Naive thymus-derived CD4-positive, alpha-beta T cell (primary cell): ENCODE results near the gene TMEM50B. TPM values are rescaled to one million over a fixed set of nuclear protein-coding genes. Genes with fewer than 3 reads are reported as not detected.
A peak's percentile ranks its signal among the peaks of the same experiment; 100 is the strongest.

Experiments used
- ATAC-seq: fragments of 150-1000 bp; cut with Tn5 transposase; 2 replicates; pipeline ENCODE4 v1.10.0; 2021; ENCODE audit warnings: mild to moderate bottlenecking, moderate library complexity
- CTCF ChIA-PET: fragments of 350-600 bp; sonication (Branson Sonifier 250); formaldehyde crosslinking; loops from one replicate; lab custom pipeline; 2021; ENCODE audit warnings: antibody characterized with exemption; lab: Charles Lee
- POLR2A ChIA-PET: fragments of 350-600 bp; sonication (Branson Sonifier 250); formaldehyde crosslinking; loops from one replicate; lab custom pipeline; 2021; ENCODE audit warnings: antibody characterized with exemption, inconsistent platforms; lab: Charles Lee
- DNase-seq, 9 donors: peaks; one replicate each; pipeline versions ENCODE4 v3.0.0 to v3.0.0-alpha.2; 2020 to 2022; ENCODE audit warnings: mixed read lengths in 1 of 9
- H3K27ac ChIP-seq: one replicate; pipeline ENCODE4 v1.7.0; 2013; ENCODE audit warnings: mild to moderate bottlenecking, low read depth, low read length, moderate library complexity
- H3K27me3 ChIP-seq, 2 donors: one replicate each; pipeline ENCODE4 v1.7.0; 2013; ENCODE audit warnings: low read length in 2 of 2, mild to moderate bottlenecking in 2 of 2, moderate library complexity in 2 of 2; ENCODE audit not compliant: control insufficient read depth in 2 of 2, insufficient read depth in 2 of 2
- H3K36me3 ChIP-seq, 3 experiments: 1 replicate in 2 of 3; 2 replicates in 1 of 3; pipeline ENCODE4 v1.7.0; 2013; ENCODE audit warnings: low read length in 3 of 3, mild to moderate bottlenecking in 3 of 3, moderate library complexity in 1 of 3; ENCODE audit not compliant: insufficient read depth in 3 of 3, control insufficient read depth in 2 of 3
- H3K4me1 ChIP-seq, 2 donors: one replicate each; pipeline ENCODE4 v1.7.0; 2013; ENCODE audit warnings: low read length in 2 of 2, mild to moderate bottlenecking in 2 of 2, moderate library complexity in 1 of 2; ENCODE audit not compliant: control insufficient read depth in 2 of 2, insufficient read depth in 2 of 2
- H3K4me3 ChIP-seq: 2 replicates; pipeline ENCODE4 v1.7.0; 2013; ENCODE audit warnings: mild to moderate bottlenecking, low read length
- H3K9me3 ChIP-seq, 3 experiments: 1 replicate in 2 of 3; 2 replicates in 1 of 3; pipeline ENCODE4 v1.7.0; 2013; ENCODE audit warnings: low read length in 3 of 3; ENCODE audit not compliant: control insufficient read depth in 2 of 3
- H3K27ac Mint-ChIP-seq, 9 donors: one replicate each; pipeline ENCODE4 v1.8.0; 2020 to 2022; ENCODE audit warnings: mixed read lengths in 9 of 9, mild to moderate bottlenecking in 8 of 9, moderate library complexity in 5 of 9, inconsistent platforms in 2 of 9
- H3K27me3 Mint-ChIP-seq, 5 donors: one replicate each; pipeline ENCODE4 v1.8.0; 2021 to 2022; ENCODE audit warnings: mixed read lengths in 5 of 5, mild to moderate bottlenecking in 1 of 5
- H3K36me3 Mint-ChIP-seq, 5 donors: one replicate each; pipeline ENCODE4 v1.8.0; 2020 to 2022; ENCODE audit warnings: mixed read lengths in 5 of 5, mild to moderate bottlenecking in 3 of 5, inconsistent platforms in 1 of 5
- H3K4me1 Mint-ChIP-seq, 7 donors: one replicate each; pipeline ENCODE4 v1.8.0; 2020 to 2022; ENCODE audit warnings: mixed read lengths in 7 of 7, mild to moderate bottlenecking in 3 of 7, inconsistent platforms in 1 of 7
- H3K4me3 Mint-ChIP-seq, 10 donors: one replicate each; pipeline ENCODE4 v1.8.0; 2020 to 2022; ENCODE audit warnings: mild to moderate bottlenecking in 10 of 10, mixed read lengths in 10 of 10, moderate library complexity in 6 of 10, inconsistent platforms in 2 of 10
- H3K9me3 Mint-ChIP-seq, 11 donors: one replicate each; pipeline ENCODE4 v1.8.0; 2020 to 2022; ENCODE audit warnings: mixed read lengths in 11 of 11, mild to moderate bottlenecking in 4 of 11, inconsistent platforms in 1 of 11, moderate library complexity in 1 of 11
- intact Hi-C, 2 donors: fragments of 100-400 bp; cut with micrococcal nuclease; formaldehyde crosslinking; loops; one replicate each; pipeline ENCODE4 v1.15.1; 2023
- polyA plus RNA-seq, 2 donors: library from polyadenylated mRNA; unstranded; fragments of 300-500 nt; fragmentation: Illumina TruSeq; gene quantifications; one replicate each; pipeline ENCODE4 v1.2.3, GENCODE V29; 2021
- total RNA-seq, 6 experiments: library from RNA in 5 of 6; stranded (reverse) in 5 of 6; gene quantifications; 1 replicate in 5 of 6; 2 replicates in 1 of 6; pipeline ENCODE4 v1.2.3 and lab custom pipeline; 2021 to 2026

The TMEM50B gene
- total and polyA plus RNA-seq, 7 experiments from 2014 or later = 37.0 to 108 (median 46.5) TPM

- Histone ChIP-seq H3K27ac (no peak overlapping the region), H3K9me3 (no peaks in the 10 kb centered on the region), H3K36me3 (peaks cover 10 to 91% (median 12%) of the 10 kb centered on the region in 3 experiments), H3K4me3 (no peak overlapping the region), H3K27me3 (no peaks in the 10 kb centered on the region), H3K4me1 (no peaks in the 10 kb centered on the region)
- ChIA-PET POLR2A (no interaction called here), CTCF (no interaction called here)
- H3K27me3 Mint-ChIP-seq = no peaks in the 10 kb centered on the region
- H3K4me1 Mint-ChIP-seq = peaks cover 0 to 32% (median 10%) of the 10 kb centered on the region in 7 donors
- intact Hi-C loops = no loop called here
- peaks cover 7 to 44% (median 18%) of the 10 kb centered on the region in 5 donors for H3K36me3 Mint-ChIP-seq
- H3K4me3 Mint-ChIP-seq = peak overlapping the region in 2 of 10 donors; percentile 21 to 61
- no peak for ATAC-seq
- no peaks in the 10 kb centered on the region for H3K9me3 Mint-ChIP-seq
- peak overlapping the region in 8 of 9 donors; percentile 20 to 83 (median 70) for H3K27ac Mint-ChIP-seq
- no peak for DNase-seq
Observed at GRCh38 chr21:33433001-33433400, 46.8 kb downstream of the TMEM50B start.

DNA sequence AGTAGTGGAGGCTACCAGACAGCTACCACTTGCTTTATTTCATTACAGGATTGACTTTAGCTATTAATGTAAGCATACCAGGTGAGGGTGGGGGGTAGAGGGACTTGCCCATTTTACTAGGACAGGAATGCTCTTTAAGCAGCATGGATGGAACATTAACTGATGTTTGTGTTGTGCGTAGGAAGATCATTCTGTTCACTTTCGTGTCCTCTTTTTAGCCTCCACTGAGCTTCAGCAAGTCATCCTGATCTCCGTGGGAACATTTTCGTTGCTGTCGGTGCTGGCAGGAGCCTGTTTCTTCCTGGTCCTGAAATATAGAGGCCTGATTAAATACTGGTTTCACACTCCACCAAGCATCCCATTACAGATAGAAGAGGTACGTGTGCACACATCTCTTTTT, 47.3 kb downstream of the TMEM50B start:
- intact Hi-C loops = no loop called here
- H3K4me1 Mint-ChIP-seq = peaks cover 0 to 32% (median 10%) of the 10 kb centered on the region in 7 donors
- no peaks in the 10 kb centered on the region for H3K9me3 ChIP-seq
- H3K9me3 Mint-ChIP-seq = no peaks in the 10 kb centered on the region
- POLR2A ChIA-PET = no interaction called here
- no peak overlapping the region for H3K4me3 ChIP-seq
- CTCF ChIA-PET = interaction anchor here (1.1 kb wide), 1 partner anchor 235 kb away, joined by 3 read pairs; no protein-coding TSS in a partner anchor
- ATAC-seq (no peak), DNase-seq (no peak)
- H3K27me3 ChIP-seq = no peaks in the 10 kb centered on the region
- H3K36me3 ChIP-seq = peaks cover 10 to 90% (median 12%) of the 10 kb centered on the region in 3 experiments
- H3K4me3 Mint-ChIP-seq = no peak overlapping the region
- H3K27ac ChIP-seq = no peak overlapping the region
- H3K36me3 Mint-ChIP-seq = peaks cover 7 to 44% (median 18%) of the 10 kb centered on the region in 5 donors
- H3K4me1 ChIP-seq = no peaks in the 10 kb centered on the region
- peak overlapping the region in 6 of 9 donors; percentile 16 to 81 (median 66) for H3K27ac Mint-ChIP-seq
- H3K27me3 Mint-ChIP-seq = no peaks in the 10 kb centered on the region

DNA sequence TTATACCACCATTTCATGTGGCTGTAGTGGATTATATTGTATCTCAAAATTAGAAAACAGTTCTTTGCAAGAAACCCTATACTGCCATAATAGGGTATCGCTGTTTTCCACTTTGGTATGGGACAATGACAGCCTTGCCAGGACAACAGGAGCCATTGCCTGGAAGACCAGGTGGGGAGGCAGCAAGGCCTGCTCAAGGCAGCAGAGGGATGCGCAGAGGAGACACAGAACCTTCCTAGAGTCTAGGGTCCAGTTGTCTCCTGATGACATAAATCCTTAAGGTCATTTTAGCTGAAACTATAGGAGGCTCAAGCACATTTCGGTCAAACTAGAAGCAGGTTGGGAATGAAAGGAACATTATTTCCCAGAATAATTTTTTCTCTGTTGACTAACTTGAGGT, 48.9 kb downstream of the TMEM50B start:
- ChIA-PET CTCF (interaction anchor here (0.6 kb wide), 1 partner anchor 9 kb away, joined by 3 read pairs; no protein-coding TSS in a partner anchor), POLR2A (interaction anchor here (0.6 kb wide), 1 partner anchor 71 kb away, joined by 3 read pairs; no protein-coding TSS in a partner anchor)
- Mint-ChIP-seq H3K4me1 (peaks cover 0 to 32% (median 17%) of the 10 kb centered on the region in 7 donors), H3K27me3 (no peaks in the 10 kb centered on the region), H3K36me3 (peaks cover 7 to 41% (median 18%) of the 10 kb centered on the region in 5 donors), H3K27ac (peak overlapping the region in 4 of 9 donors; percentile 7 to 46 (median 29)), H3K9me3 (peaks cover 0 to 2% (median 0%) of the 10 kb centered on the region in 11 donors), H3K4me3 (no peak overlapping the region)
- H3K4me1 ChIP-seq = no peaks in the 10 kb centered on the region
- ATAC-seq = no peak
- no peak for DNase-seq
- no peak overlapping the region for H3K27ac ChIP-seq
- H3K27me3 ChIP-seq = no peaks in the 10 kb centered on the region
- no peak overlapping the region for H3K4me3 ChIP-seq
- no peaks in the 10 kb centered on the region for H3K9me3 ChIP-seq
- peaks cover 10 to 84% (median 12%) of the 10 kb centered on the region in 3 experiments for H3K36me3 ChIP-seq
- intact Hi-C loops = no loop called here

- Histone ChIP-seq H3K36me3 (peaks cover 10 to 87% (median 22%) of the 10 kb centered on the region in 3 experiments), H3K27me3 (no peaks in the 10 kb centered on the region), H3K27ac (no peak overlapping the region), H3K4me1 (no peaks in the 10 kb centered on the region), H3K4me3 (no peak overlapping the region), H3K9me3 (no peaks in the 10 kb centered on the region)
- DNase-seq (no peak), ATAC-seq (no peak)
- CTCF ChIA-PET = interaction anchor here (0.6 kb wide), 1 partner anchor 226 kb away, joined by 3 read pairs; no protein-coding TSS in a partner anchor
- Mint-ChIP-seq H3K27ac (peak overlapping the region in 6 of 9 donors; percentile 22 to 65 (median 44)), H3K36me3 (peaks cover 3 to 41% (median 13%) of the 10 kb centered on the region in 5 donors), H3K27me3 (no peaks in the 10 kb centered on the region), H3K4me1 (peaks cover 0 to 15% (median 7%) of the 10 kb centered on the region in 7 donors), H3K9me3 (peaks cover 0 to 2% (median 0%) of the 10 kb centered on the region in 11 donors), H3K4me3 (no peak overlapping the region)
- intact Hi-C loops = no loop called here
- POLR2A ChIA-PET = interaction anchor here (1.0 to 1.2 kb wide), 3 partner anchors 9 to 54 kb away, joined by 3 to 4 read pairs (median 3); no protein-coding TSS in a partner anchor
Observed at GRCh38 chr21:33428669-33429068, 51.1 kb downstream of the TMEM50B start.

- peaks cover 3 to 32% (median 12%) of the 10 kb centered on the region in 5 donors for H3K36me3 Mint-ChIP-seq
- H3K4me1 Mint-ChIP-seq = peaks cover 0 to 10% (median 1%) of the 10 kb centered on the region in 7 donors
- peaks cover 6 to 79% (median 18%) of the 10 kb centered on the region in 3 experiments for H3K36me3 ChIP-seq
- no peak overlapping the region for H3K4me3 ChIP-seq
- H3K4me1 ChIP-seq = no peaks in the 10 kb centered on the region
- H3K4me3 Mint-ChIP-seq = no peak overlapping the region
- no peaks in the 10 kb centered on the region for H3K9me3 ChIP-seq
- intact Hi-C loops = no loop called here
- H3K27ac Mint-ChIP-seq = peak overlapping the region in 6 of 9 donors; percentile 0 to 76 (median 39)
- ChIA-PET POLR2A (no interaction called here), CTCF (interaction anchor here (1.1 kb wide), 1 partner anchor 18 kb away, joined by 3 read pairs; no protein-coding TSS in a partner anchor)
- no peaks in the 10 kb centered on the region for H3K27me3 Mint-ChIP-seq
- H3K27me3 ChIP-seq = no peaks in the 10 kb centered on the region
- H3K27ac ChIP-seq = no peak overlapping the region
- DNase-seq (no peak), ATAC-seq (no peak)
- H3K9me3 Mint-ChIP-seq = peaks cover 0 to 2% (median 0%) of the 10 kb centered on the region in 11 donors
Observed at GRCh38 chr21:33427051-33427450, 52.7 kb downstream of the TMEM50B start.

DNA sequence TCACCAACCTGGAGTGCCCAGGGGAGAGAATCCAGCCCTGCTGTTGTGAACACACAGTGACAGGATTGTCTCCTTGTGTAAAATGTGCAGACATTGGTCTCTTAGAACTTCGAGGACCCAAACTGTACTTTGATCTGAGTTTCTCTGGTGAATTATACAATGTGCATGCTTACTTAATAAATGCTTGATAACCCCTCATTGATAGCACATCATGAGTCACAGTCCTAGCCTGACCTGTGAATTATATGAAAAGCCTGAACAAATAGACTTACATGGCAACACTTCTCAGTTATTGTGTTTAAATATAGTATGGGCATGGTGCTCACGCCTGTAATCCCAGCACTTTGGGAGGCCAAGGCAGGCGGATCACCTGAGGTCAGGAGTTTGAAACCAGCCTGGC, 53.9 kb downstream of the TMEM50B start:
- Histone ChIP-seq H3K27me3 (no peaks in the 10 kb centered on the region), H3K36me3 (peaks cover 0 to 75% (median 21%) of the 10 kb centered on the region in 3 experiments), H3K27ac (no peak overlapping the region), H3K9me3 (no peaks in the 10 kb centered on the region), H3K4me3 (no peak overlapping the region), H3K4me1 (no peaks in the 10 kb centered on the region)
- no peaks in the 10 kb centered on the region for H3K27me3 Mint-ChIP-seq
- H3K4me3 Mint-ChIP-seq = no peak overlapping the region
- H3K9me3 Mint-ChIP-seq = peaks cover 0 to 2% (median 0%) of the 10 kb centered on the region in 11 donors
- DNase-seq (no peak), ATAC-seq (no peak)
- H3K4me1 Mint-ChIP-seq = peaks cover 0 to 10% (median 1%) of the 10 kb centered on the region in 7 donors
- peak overlapping the region in 6 of 9 donors; percentile 27 to 57 (median 47) for H3K27ac Mint-ChIP-seq
- POLR2A ChIA-PET = interaction anchor here (0.7 kb wide), 1 partner anchor 48 kb away, joined by 4 read pairs; no protein-coding TSS in a partner anchor
- CTCF ChIA-PET = no interaction called here
- intact Hi-C loops = no loop called here
- H3K36me3 Mint-ChIP-seq = peaks cover 3 to 41% (median 10%) of the 10 kb centered on the region in 5 donors
